Skin of body (tissue), 3 donors: ENCODE data around the gene FOXD4L5. TPM values are rescaled to one million over a fixed set of nuclear protein-coding genes. Genes with fewer than 3 reads are reported as not detected.
"Not testable (repeated sequence)": the region's sequence is repeated elsewhere in the genome, so short reads cannot be mapped to it uniquely, and the experiment has no call there.

ENCODE experiments used
- DNase-seq: peaks from one replicate; lab custom pipeline; 2025; lab: John Stamatoyannopoulos, UW
- small RNA-seq: library from RNA; depleted of rRNA; stranded (forward); fragments of <200 nt; gene quantifications from one replicate; pipeline ENCODE3, GENCODE V24; 2014; ENCODE audit warnings: low replicate concordance
- total RNA-seq: library from RNA; depleted of rRNA; stranded (reverse); fragments of >200 nt; gene quantifications from one replicate; pipeline ENCODE4 v1.2.3, GENCODE V29; 2014

The FOXD4L5 gene
- 0.10 TPM for total RNA-seq

DNA sequence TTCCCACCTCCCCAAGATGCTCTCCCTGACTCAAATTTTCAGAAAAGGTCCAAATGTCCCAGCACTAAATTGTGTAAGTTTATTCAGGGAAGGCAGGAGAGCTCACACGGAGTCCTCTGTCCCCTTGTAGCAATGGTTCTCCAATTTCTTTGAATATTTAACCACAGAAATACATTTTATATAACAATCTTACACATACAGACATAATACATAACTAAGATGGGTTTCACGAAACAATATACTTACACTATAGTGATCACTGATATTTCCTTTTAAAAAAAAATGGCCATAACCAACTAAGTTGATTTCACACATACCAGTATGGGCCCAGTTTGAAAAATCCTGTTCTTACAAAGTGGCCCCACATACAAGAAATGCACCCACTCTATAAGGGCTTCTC, at the start of gene FOXD4L5:
Gene FOXD4L5, minus strand, starts transcription at position 101 of the 400 bp plus-strand sequence. CDS start 832 bp downstream, outside the sequence.
- not testable (repeated sequence) for DNase-seq

DNA sequence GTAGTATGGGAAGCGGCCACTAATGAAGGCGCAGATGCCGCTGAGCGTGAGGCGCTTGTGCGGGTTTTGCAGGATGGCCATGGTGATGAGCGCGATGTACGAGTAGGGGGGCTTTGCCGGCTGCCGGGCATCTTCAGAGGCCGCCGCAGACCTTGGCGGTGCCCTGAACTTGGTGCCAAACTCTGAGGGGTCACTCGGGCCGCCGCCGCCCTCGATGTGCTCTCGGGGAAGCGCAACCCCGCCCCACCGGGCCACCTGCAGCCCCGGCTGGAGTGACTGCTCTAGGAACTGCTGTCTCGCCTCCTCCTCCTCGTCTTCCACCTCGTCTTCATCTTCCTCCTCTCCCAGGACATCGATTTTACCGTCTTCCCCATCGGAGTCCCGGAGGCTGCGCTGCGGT, 1.1 kb downstream of the FOXD4L5 start:
- not testable (repeated sequence) for DNase-seq

DNA sequence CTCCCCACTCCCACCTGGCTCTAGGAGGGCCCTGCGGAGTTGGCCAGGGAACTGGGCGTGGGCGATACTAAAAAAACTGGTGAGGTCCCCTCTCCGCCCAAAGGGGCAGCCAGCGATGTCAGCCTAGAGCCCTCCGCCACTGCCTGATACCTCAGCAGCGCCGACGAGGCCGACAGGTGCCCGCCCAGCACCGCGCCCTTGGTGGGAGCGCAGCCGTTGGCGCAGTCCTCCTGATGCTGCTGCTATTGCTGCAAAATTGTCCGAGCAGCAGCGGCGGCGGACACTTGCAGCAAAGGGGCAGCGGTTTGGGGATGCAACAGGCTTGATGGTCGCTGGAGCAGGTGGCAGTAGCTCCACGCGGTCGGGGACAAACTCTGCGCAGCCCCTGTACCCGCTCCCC, 2.0 kb downstream of the FOXD4L5 start:
- DNase-seq, result not testable (repeated sequence)

Small RNA genes within 50 kb of the gene (small RNA-seq; reads per million reads assigned to genes)
- not detected for gene IGKV1OR9-1
